Retinal pigment epithelial cell (primary cell): ENCODE measurements around the gene PTGR3.

ENCODE experiments used
- DNase-seq: peaks from one replicate; pipeline ENCODE4 v3.0.0-alpha.2; 2010; ENCODE audit warnings: low read depth
- H3K4me3 ChIP-seq: 2 replicates; pipeline ENCODE4 v1.5.1; 2011; ENCODE audit warnings: mild to moderate bottlenecking, low read length, control low read depth, moderate library complexity
- CTCF ChIP-seq: conservative IDR thresholded peaks from 2 replicates; pipeline ENCODE4 v1.5.1; 2011; ENCODE audit warnings: low read depth, low read length, control low read depth, inconsistent platforms

Gene PTGR3

GRCh38 chr18:75185460-75185859 is 23.5 kb downstream of the PTGR3 start:
- H3K4me3 ChIP-seq, result no peak overlapping the region
- TF ChIP-seq CTCF, result no peak
- no peak for DNase-seq

- no peak for TF ChIP-seq CTCF
Measured at GRCh38 chr18:75183973-75184493, 24.9 kb downstream of the PTGR3 start.

GRCh38 chr18:75183524-75183923 is 25.4 kb downstream of the PTGR3 start:
- H3K4me3 ChIP-seq, result no peak overlapping the region
- DNase-seq, result no peak
- TF ChIP-seq CTCF, result no peak

More at GRCh38 chr18:75183973-75184493, 24.9 kb downstream of the PTGR3 start:
- no peak overlapping the region for H3K4me3 ChIP-seq
- no peak for DNase-seq

- H3K4me3 ChIP-seq, result no peak overlapping the region
- no peak for TF ChIP-seq CTCF
- DNase-seq, result no peak
Measured at GRCh38 chr18:75179819-75180600, 28.9 kb downstream of the PTGR3 start.

GRCh38 chr18:75178376-75178775 is 30.6 kb downstream of the PTGR3 start:
- TF ChIP-seq CTCF, result no peak
- DNase-seq, result no peak
- H3K4me3 ChIP-seq, result no peak overlapping the region

GRCh38 chr18:75176849-75177248 is 32.1 kb downstream of the PTGR3 start:
- DNase-seq, result no peak

More at GRCh38 chr18:75176849-75177248, 32.1 kb downstream of the PTGR3 start:
- no peak overlapping the region for H3K4me3 ChIP-seq
- no peak for TF ChIP-seq CTCF
